Sigmoid colon (tissue), 7 donors: ENCODE measurements around the gene PPP6C. TPM values are rescaled to one million over a fixed set of nuclear protein-coding genes. Genes with fewer than 3 reads are reported as not detected.
"Not testable (repeated sequence)": the region's sequence is repeated elsewhere in the genome, so short reads cannot be mapped to it uniquely, and the experiment has no call there.

Source experiments
- DNase-seq: peaks from one replicate; pipeline ENCODE4 v3.0.0-alpha.2; 2019
- H3K27ac ChIP-seq, 4 donors: fragments of 200-600 bp; sonication (generic); one replicate each; pipeline ENCODE4 v1.5.1; 2016 to 2019; ENCODE audit warnings: mild to moderate bottlenecking in 1 of 4
- H3K27me3 ChIP-seq, 3 donors: fragments of 200-600 bp; sonication (generic); one replicate each; pipeline ENCODE4 v1.5.1; 2019; ENCODE audit warnings: mild to moderate bottlenecking in 1 of 3
- H3K36me3 ChIP-seq, 4 donors: fragments of 200-600 bp; sonication (generic); one replicate each; pipeline ENCODE4 v1.5.1; 2016 to 2019
- H3K4me1 ChIP-seq, 4 donors: fragments of 200-600 bp; sonication (generic); one replicate each; pipeline ENCODE4 v1.5.1; 2017 to 2019
- H3K4me3 ChIP-seq, 4 donors: fragments of 200-600 bp; sonication (generic); one replicate each; pipeline ENCODE4 v1.5.1; 2017 to 2019; ENCODE audit warnings: mild to moderate bottlenecking in 2 of 4, moderate library complexity in 1 of 4
- H3K9me3 ChIP-seq, 4 donors: fragments of 200-600 bp in 3 of 4; sonication (generic) in 3 of 4; one replicate each; pipeline versions ENCODE4 v1.5.1 to v1.6.1; 2013 to 2019
- EP300 ChIP-seq, 4 donors: sonication (generic); formaldehyde crosslinking; IDR thresholded peaks; one replicate each; pipeline ENCODE4 v1.6.1; 2017; ENCODE audit warnings: antibody characterized with exemption in 4 of 4
- POLR2A ChIP-seq, 2 donors: fragments of 450-650 bp; IDR thresholded peaks; one replicate each; pipeline ENCODE4 v1.6.1; 2016; ENCODE audit warnings: antibody characterized with exemption in 2 of 2, mild to moderate bottlenecking in 2 of 2, moderate library complexity in 2 of 2
- POLR2AphosphoS5 ChIP-seq, 4 donors: sonication (generic); formaldehyde crosslinking; IDR thresholded peaks; one replicate each; pipeline ENCODE4 v1.6.1; 2017; ENCODE audit warnings: antibody characterized with exemption in 4 of 4
- WGBS, 2 donors: extraction: QIAGEN DNeasy Blood & Tissue Kit; methylation state at CpG; one replicate each; pipeline ENCODE4 v1.1.7; 2013; 5-methylcytosine and 5-hydroxymethylcytosine counted together
- intact Hi-C: fragments of 100-400 bp; cut with DNase I; formaldehyde crosslinking; loops from one replicate; pipeline ENCODE4 v1.15.1; 2023
- polyA plus RNA-seq, 3 donors: library from polyadenylated mRNA; stranded (reverse); fragments of 200-250 nt; gene quantifications; one replicate each; pipeline ENCODE4 v1.2.3, GENCODE V29; 2013
- total RNA-seq, 4 donors: library from RNA; depleted of rRNA; stranded (reverse); fragments of >200 nt; gene quantifications; one replicate each; pipeline ENCODE4 v1.1.0, GENCODE V29; 2016
- TF ChIP-seq, protein P1 (sequence below), 4 experiments: fragments of 450-650 bp in 3 of 4; fragments of 200-600 bp in 1 of 4; IDR thresholded peaks; one replicate each; pipeline ENCODE4 v1.5.1; 2016 to 2019; ENCODE audit warnings: antibody characterized with exemption in 4 of 4, mild to moderate bottlenecking in 3 of 4, moderate library complexity in 2 of 4
- donor health status: healthy with polysubstance abuse.
- donor health status: Bipolar disorder and iron deficiency.
- donor health status: healthy.

The PPP6C gene
- total and polyA plus RNA-seq, 7 donors = 24.8 to 41.6 (median 31.6) TPM

DNA sequence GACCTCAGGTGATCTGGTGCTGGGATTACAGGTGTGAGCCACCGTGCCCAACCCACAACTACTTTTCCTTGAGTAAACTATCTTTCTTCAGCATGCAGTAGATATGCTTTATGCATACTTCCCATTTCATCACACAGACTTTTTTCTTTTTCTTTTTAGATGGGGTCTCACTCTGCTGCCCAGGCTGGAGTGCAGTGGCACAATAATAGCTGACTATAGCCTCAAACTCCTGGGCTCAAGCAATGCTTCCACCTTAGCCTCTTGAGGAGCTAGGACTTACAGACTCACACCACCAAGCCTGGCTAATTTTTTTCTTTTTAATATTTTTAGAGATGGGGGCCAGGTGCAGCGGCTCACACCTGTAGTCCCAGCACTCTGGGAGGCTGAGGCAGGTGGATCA is 22.8 kb downstream of the PPP6C start:
- peaks cover 0 to 5% (median 2%) of the 10 kb centered on the region in 4 donors for H3K4me1 ChIP-seq
- no peaks in the 10 kb centered on the region for H3K27me3 ChIP-seq
- peak overlapping the region in 1 of 4 donors; percentile 30 for H3K27ac ChIP-seq
- no peak overlapping the region for H3K4me3 ChIP-seq
- no peaks in the 10 kb centered on the region for H3K9me3 ChIP-seq
- TF ChIP-seq, protein P1, sequence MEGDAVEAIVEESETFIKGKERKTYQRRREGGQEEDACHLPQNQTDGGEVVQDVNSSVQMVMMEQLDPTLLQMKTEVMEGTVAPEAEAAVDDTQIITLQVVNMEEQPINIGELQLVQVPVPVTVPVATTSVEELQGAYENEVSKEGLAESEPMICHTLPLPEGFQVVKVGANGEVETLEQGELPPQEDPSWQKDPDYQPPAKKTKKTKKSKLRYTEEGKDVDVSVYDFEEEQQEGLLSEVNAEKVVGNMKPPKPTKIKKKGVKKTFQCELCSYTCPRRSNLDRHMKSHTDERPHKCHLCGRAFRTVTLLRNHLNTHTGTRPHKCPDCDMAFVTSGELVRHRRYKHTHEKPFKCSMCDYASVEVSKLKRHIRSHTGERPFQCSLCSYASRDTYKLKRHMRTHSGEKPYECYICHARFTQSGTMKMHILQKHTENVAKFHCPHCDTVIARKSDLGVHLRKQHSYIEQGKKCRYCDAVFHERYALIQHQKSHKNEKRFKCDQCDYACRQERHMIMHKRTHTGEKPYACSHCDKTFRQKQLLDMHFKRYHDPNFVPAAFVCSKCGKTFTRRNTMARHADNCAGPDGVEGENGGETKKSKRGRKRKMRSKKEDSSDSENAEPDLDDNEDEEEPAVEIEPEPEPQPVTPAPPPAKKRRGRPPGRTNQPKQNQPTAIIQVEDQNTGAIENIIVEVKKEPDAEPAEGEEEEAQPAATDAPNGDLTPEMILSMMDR (IDR thresholded peaks at IDR 0.05) = no peak
- TF ChIP-seq EP300 (IDR thresholded peaks at IDR 0.05) (no peak), POLR2A (IDR thresholded peaks at IDR 0.05) (no peak), POLR2AphosphoS5 (IDR thresholded peaks at IDR 0.05) (no peak)
- WGBS, 2 donors = 67 to 91% methylated on average over 2 of the region's 2 CpGs
- intact Hi-C loops = no loop called here
- peaks cover 6 to 24% (median 9%) of the 10 kb centered on the region in 4 donors for H3K36me3 ChIP-seq
- no peak for DNase-seq

DNA sequence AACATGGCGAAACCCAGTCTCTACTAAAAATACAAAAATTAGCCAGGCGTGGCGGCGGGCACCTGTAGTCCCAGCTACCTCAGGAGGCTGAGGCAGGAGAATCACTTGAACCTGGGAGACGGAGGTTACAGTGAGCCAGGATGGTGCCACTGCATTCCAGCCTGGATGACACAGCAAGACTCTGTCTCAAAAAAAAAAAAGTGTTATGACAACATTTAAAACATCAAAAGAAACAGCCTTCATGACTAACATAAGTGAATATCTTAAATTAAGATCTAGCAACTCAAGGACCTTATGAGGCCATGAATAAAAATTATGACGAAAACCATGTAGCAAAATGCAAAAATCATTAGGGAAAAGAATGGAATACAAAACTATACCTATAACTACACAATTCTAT is 26.7 kb downstream of the PPP6C start:
- H3K4me3 ChIP-seq, H3K9me3 ChIP-seq, DNase-seq, H3K36me3 ChIP-seq, intact Hi-C loops, H3K27me3 ChIP-seq: not testable (repeated sequence)
- peak overlapping the region in 1 of 4 donors; percentile 72 for H3K27ac ChIP-seq
- 95 to 96% methylated on average over 6 of the region's 6 CpGs for WGBS, 2 donors
- peaks cover 0 to 20% (median 16%) of the 10 kb centered on the region in 4 donors for H3K4me1 ChIP-seq

DNA sequence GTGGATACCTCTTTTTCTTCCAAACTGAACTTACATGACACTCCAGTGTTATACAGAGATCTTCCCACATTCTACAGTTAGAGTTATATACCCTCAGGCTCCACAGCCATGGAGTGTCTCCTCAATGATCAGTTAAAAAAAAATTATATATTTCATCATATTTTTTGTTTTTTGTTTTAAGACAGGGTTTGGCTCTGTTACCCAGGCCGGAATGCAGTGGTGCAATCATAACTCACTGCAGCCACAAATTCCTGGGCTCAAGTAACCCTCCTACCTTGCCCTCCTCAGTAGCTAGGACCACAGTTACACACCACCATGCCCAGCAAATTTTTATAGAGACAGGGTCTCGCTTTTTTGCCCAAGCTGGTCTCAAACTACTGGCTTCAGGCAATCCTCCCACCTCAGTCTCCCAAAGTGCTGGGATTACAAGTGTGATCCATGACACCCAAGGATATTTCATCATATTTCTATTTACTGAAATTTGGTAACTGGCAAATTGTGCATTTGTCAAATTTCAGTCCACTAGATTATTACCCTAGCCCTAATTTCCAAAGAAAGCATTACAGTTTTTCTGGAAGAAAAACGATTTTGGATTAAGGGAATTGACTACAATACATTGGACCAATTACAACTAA is 28.2 kb downstream of the PPP6C start:
- WGBS, 2 donors = 63 to 79% methylated on average over 3 of the region's 3 CpGs

DNA sequence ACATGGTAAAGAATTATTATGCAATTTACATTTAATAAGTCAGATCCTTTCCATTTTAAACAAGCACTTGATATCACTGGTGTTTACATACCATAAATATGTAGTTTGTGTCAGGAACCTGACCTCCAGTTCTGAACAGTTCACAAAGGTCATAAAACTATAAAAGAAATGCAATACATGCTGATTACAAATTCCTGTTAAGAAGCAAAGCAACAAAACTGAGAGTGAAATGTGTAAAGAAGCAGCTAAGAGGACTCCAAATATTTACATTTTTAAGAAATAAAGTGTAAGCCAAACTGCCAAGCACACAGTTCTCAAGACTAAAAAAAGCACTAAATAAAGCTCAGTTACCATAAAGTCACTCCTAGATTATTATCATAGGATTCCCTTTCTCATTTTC is 28.9 kb downstream of the PPP6C start:
- Histone ChIP-seq H3K27ac (peak overlapping the region; percentile 2 to 72 (median 44)), H3K36me3 (peaks cover 0 to 17% (median 2%) of the 10 kb centered on the region in 4 donors), H3K4me1 (peaks cover 0 to 20% (median 16%) of the 10 kb centered on the region in 4 donors), H3K4me3 (no peak overlapping the region), H3K9me3 (no peaks in the 10 kb centered on the region), H3K27me3 (no peaks in the 10 kb centered on the region)
- intact Hi-C loops = no loop called here
- no peak for TF ChIP-seq POLR2A (IDR thresholded peaks at IDR 0.05)
- no peak for TF ChIP-seq EP300 (IDR thresholded peaks at IDR 0.05)
- no peak for TF ChIP-seq POLR2AphosphoS5 (IDR thresholded peaks at IDR 0.05)
- TF ChIP-seq, protein P1 (IDR thresholded peaks at IDR 0.05) = no peak
- no peak for DNase-seq

More for the DNA sequence above, 28.2 kb downstream of the PPP6C start:
- no peak for DNase-seq
- Histone ChIP-seq H3K4me3 (no peak overlapping the region), H3K27ac (peak overlapping the region; percentile 2 to 72 (median 44)), H3K4me1 (peaks cover 0 to 20% (median 16%) of the 10 kb centered on the region in 4 donors), H3K9me3 (no peaks in the 10 kb centered on the region), H3K27me3 (no peaks in the 10 kb centered on the region), H3K36me3 (peaks cover 0 to 17% (median 2%) of the 10 kb centered on the region in 4 donors)
- TF ChIP-seq POLR2AphosphoS5 (IDR thresholded peaks at IDR 0.05) (no peak), EP300 (IDR thresholded peaks at IDR 0.05) (no peak), POLR2A (IDR thresholded peaks at IDR 0.05) (no peak)
- TF ChIP-seq, protein P1 (IDR thresholded peaks at IDR 0.05) = no peak
- intact Hi-C loops = no loop called here

DNA sequence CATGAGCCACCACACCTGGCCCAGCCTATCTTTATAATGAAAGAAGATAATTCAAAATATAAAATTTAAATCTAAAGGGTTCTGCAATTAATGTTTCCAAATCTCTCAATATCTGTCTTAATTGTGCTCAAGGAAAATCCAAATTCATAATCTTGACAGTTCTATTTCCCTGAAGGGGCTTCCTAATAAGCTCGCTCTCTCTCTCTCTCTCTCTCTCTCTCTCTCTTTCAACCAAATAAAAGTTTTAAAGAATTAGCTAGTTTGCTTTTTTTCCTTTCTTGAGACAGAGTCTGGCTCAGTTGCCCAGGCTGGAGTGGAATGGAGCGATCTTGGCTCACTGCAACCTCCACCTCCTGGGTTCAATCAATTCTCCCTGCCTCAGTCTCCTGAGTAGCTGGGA is 33.1 kb downstream of the PPP6C start:
- Histone ChIP-seq H3K27me3 (no peaks in the 10 kb centered on the region), H3K4me1 (peaks cover 0 to 15% (median 14%) of the 10 kb centered on the region in 4 donors), H3K9me3 (no peaks in the 10 kb centered on the region), H3K27ac (no peak overlapping the region), H3K36me3 (peaks cover 0 to 56% (median 16%) of the 10 kb centered on the region in 4 donors), H3K4me3 (no peak overlapping the region)
- intact Hi-C loops = no loop called here
- TF ChIP-seq EP300 (IDR thresholded peaks at IDR 0.05) (no peak), POLR2AphosphoS5 (IDR thresholded peaks at IDR 0.05) (no peak), POLR2A (IDR thresholded peaks at IDR 0.05) (no peak)
- TF ChIP-seq, protein P1 (IDR thresholded peaks at IDR 0.05) = no peak
- WGBS, 2 donors = 100% methylated on average over 2 of the region's 2 CpGs
- DNase-seq = no peak
